Retinal pigment epithelial cell (primary cell): Measurements from ENCODE around the gene PBOV1.

ENCODE experiments used
- DNase-seq: peaks from one replicate; pipeline ENCODE4 v3.0.0-alpha.2; 2010; ENCODE audit warnings: low read depth
- H3K4me3 ChIP-seq: 2 replicates; pipeline ENCODE4 v1.5.1; 2011; ENCODE audit warnings: mild to moderate bottlenecking, low read length, control low read depth, moderate library complexity
- CTCF ChIP-seq: conservative IDR thresholded peaks from 2 replicates; pipeline ENCODE4 v1.5.1; 2011; ENCODE audit warnings: low read depth, low read length, control low read depth, inconsistent platforms

The PBOV1 gene

GRCh38 chr6:138246650-138247440 lies 28.6 kb upstream of the PBOV1 start:
- DNase-seq = no peak
- no peak for TF ChIP-seq CTCF
- H3K4me3 ChIP-seq = no peak overlapping the region

- no peak for DNase-seq
- TF ChIP-seq CTCF = no peak
- H3K4me3 ChIP-seq = no peak overlapping the region
Observed at GRCh38 chr6:138245751-138246150, 27.5 kb upstream of the PBOV1 start.

GRCh38 chr6:138242987-138243592 lies 24.8 kb upstream of the PBOV1 start:
- TF ChIP-seq CTCF = no peak
- DNase-seq = no peak
- no peak overlapping the region for H3K4me3 ChIP-seq

GRCh38 chr6:138241934-138242333 lies 23.6 kb upstream of the PBOV1 start:
- no peak overlapping the region for H3K4me3 ChIP-seq
- TF ChIP-seq CTCF = no peak
- DNase-seq = no peak

- no peak for DNase-seq
Observed at GRCh38 chr6:138241381-138241780, 23.1 kb upstream of the PBOV1 start.

GRCh38 chr6:138240476-138241245 lies 22.4 kb upstream of the PBOV1 start:
- no peak overlapping the region for H3K4me3 ChIP-seq
- no peak for TF ChIP-seq CTCF
- DNase-seq = no peak

More at GRCh38 chr6:138241381-138241780, 23.1 kb upstream of the PBOV1 start:
- no peak overlapping the region for H3K4me3 ChIP-seq
- TF ChIP-seq CTCF = no peak

GRCh38 chr6:138239774-138240173 lies 21.5 kb upstream of the PBOV1 start:
- no peak overlapping the region for H3K4me3 ChIP-seq
- no peak for DNase-seq
- TF ChIP-seq CTCF = no peak
